ENCODE results near the gene ALPL. TPM values are rescaled to one million over a fixed set of nuclear protein-coding genes. Genes with fewer than 3 reads are reported as not detected.
"Not testable (repeated sequence)": the region's sequence is repeated elsewhere in the genome, so short reads cannot be mapped to it uniquely, and the experiment has no call there.

Gene ALPL
- polyA plus RNA-seq, 1 donor = 40.2 TPM

DNA sequence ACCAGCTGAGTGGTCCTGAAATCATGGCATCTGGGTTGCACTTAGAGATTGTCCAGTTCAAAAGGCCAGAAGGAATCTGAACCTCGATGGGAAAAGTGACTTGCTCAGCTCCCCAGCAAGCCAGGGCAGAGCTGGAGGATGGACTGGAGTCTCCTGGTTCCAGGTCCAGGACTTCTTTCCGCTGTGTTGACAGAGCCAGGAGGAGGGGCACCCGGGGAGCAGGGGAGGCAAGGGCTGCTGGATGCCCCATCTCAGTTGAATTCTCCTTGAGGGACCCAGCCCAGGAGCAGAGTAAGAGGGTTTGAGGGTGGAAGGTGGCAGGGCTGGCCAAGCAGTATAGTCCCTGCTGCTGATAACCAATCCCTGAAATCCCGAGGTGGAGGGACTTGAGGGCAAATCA, 2.4 kb upstream of the ALPL start:
- no peak for DNase-seq

DNA sequence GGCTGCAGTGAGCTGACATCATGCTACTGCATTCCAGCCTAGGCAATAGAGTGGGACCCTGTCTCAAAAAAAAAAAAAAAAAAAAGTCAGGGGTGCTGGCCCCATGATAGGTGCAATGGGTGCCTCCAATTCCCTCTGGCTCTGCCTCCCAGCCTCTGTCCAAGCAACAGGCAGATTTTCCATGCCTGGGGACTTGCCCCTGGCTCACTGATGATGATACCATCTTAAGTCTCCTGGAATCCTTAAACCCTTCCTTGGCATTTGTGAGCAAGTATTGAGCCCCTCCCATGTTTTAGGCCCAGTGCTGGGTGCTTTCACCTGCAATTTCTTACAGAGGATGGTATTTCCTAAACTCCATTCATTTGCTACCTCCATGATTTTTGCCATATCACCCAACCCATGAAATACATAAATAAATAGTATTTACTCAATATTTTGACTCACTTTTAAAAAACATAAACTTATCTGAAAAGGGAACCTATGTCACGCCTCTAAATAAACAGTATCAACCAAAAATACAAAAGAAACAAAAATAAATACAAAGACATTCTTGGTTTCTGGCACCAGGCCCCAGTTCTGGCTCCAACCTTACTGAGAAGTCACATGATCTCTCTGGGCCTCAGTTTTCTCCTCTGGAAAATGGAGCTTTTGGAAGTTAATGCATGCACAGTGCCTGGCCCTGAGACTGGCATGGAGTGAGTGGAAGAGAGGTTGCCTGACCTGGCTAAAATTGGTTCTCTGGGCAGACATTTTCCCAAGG, 1.5 kb upstream of the ALPL start:
- no peak for DNase-seq

DNA sequence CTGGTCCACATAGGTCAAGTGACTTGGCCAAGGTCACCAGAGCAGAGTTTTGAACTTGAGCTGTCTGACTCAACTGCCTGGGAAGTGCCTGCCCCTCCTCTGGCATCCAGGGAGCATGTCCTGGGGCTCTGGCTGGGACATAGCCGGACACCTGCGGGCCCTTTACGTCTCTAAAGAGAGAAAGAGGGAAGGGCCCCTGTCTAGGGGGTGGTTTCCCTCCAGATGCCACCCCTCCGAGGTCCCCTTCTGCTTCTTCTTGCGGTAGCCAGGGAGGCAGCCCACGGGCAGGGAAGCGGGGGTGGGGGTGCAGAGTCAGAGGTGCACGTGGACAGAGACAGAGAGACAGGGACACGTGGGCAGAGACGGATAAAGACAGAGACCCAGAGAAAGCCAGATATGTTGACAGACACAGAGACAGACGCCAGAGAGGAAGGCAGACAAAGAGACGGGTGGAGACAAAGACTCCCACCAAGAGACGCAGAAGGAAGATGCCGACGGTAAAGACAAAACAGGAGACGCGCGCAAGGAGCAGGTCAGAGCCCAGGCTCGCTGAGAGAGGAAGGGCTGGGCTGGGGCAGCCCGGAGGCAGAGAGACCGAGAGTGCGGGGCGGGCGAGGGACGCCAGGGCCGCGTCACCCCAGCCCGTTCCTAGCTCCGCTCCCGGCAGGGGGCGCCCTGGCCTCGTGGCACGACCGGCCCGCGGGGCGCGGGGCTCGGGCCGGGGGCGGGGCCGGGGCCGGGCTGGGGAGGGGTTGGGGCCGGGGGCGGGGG, 458 bp upstream of the ALPL start:
- DNase-seq = peak; percentile 71

DNA sequence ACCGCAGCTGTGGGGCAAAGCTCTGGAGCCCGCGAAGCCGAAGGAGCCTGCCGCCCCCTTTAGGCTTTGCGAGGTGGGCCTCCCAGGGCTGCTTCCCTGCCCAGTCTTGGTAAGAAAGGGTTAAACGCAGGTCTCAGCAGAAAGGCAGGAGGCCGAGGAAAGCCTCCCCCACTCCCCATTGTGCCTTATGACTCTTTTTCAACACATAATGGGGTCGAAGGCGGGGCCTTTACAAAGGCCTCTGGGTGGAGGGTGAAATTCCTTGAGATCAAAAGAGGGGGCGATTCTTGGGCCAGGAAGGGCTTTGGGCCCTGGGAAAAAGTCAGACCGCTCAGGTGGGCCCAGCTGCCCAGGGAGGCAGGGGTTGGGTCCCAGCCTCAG, 880 bp downstream of the ALPL start:
- no peak for DNase-seq

DNA sequence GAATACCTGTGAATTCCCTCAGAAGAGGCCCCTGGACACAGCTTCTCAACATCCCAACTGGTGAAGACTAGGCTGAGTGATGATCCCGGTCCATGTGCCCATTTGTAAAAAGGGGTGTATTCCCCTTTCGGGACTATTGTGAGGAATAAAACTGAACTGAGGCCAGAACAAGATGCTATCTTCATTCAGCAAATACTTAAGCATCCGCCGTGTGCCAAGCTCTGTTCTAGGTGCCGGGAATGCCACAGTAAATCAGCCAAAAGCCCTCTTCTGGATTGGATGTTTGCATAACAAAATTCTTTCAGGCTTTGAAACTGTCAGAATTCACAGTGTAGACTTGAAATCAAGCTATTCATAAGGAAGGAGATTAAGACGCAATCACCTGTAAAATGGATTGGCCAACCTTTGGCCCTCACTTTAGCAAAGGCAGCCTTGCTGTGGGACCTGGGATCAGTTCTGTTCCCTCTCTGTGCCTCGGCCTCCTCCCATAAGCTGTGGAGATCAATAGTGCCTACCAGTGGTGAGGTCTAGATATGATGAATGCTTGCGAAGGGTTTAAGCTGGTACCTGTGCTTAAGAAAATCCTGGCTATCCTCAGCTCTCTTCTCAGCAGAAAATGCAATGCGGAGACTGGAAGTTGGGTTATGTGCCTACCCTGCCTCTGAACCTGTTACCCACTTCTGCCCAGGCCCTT, 1.8 kb downstream of the ALPL start:
- DNase-seq = no peak

DNA sequence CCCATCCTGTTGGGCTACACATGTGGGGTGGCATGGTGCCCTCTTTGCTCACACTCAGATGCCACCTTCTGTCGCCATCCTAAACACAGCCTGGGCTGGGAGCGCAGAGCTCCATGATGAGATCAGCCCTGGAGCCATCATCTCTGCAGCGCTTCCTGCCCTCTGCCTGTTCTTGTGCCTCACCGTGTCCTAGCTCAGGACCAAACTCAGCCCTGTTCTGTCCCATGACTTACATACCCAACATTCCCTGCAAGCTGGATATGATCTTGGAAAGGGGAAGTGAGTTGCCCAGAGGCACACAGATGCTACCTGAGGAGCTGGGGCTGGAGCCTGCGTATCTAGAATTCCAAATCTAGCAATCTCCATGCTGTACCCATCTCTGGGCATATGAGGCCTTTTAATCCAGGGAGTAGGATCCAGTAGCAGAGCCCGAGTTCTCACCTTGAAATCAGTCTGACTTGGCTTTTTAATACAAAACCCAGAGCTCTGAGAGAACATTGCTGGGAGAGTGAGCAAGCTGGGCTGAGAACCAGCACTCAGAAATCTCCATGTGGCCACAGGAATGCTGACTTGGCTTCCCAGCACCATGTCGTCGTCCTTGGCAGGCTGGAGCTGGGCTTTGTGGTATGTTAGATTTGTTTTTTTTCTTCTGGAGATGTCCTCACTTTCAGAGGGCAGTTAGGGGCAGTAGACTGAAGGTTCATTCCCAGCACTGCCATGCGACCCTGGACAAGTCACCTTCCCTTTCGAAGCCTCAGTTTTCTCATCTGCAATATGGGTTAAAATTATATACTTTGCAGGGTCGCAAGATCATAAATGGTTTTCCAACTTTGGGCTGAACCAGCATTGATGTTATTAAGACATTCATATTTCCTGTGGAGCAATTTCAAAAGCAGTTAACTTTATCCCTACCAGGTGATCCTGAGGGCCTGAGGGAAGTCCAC, 2.6 kb downstream of the ALPL start:
- DNase-seq = no peak

DNA sequence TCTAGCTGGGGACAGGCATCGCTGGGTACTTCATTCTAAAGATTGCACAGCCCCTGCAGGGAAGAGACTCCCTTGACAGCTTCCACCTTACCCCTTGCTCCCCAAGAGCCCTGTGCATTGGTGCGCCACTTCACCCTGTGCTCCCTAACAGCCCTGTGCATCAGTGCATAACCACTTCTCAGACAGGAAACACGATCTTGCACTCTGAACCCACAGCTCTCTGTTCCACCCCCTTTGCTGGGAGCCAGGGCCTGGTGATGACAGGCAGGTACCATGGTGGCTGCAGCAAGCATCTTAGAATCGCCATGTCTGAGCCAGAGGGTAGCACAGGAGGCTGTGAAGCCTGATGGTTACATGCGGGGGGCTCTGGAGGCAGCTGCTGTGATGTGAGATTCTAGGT, 5.0 kb downstream of the ALPL start:
- no peak for DNase-seq

DNA sequence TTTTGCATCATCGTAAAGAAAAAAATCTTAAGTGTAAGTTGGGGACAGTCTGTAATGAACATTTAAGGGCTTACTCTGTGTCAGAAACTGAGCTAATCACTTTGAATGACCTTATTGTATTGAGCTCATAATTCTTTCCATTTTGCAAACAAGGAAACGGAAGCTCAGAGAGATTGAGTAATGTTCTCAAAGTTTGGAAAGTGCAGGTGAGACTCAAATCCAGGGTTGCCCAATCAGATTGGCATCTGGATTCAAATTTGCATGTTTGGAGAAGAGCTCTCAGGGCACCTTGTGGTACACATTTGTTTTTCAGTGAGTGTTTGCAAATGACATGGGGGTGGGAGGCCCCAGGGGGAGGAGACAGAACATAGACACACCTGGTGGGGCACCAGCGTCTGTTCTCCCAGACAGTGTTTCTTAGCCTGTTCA, 8.0 kb downstream of the ALPL start:
- DNase-seq = no peak

DNA sequence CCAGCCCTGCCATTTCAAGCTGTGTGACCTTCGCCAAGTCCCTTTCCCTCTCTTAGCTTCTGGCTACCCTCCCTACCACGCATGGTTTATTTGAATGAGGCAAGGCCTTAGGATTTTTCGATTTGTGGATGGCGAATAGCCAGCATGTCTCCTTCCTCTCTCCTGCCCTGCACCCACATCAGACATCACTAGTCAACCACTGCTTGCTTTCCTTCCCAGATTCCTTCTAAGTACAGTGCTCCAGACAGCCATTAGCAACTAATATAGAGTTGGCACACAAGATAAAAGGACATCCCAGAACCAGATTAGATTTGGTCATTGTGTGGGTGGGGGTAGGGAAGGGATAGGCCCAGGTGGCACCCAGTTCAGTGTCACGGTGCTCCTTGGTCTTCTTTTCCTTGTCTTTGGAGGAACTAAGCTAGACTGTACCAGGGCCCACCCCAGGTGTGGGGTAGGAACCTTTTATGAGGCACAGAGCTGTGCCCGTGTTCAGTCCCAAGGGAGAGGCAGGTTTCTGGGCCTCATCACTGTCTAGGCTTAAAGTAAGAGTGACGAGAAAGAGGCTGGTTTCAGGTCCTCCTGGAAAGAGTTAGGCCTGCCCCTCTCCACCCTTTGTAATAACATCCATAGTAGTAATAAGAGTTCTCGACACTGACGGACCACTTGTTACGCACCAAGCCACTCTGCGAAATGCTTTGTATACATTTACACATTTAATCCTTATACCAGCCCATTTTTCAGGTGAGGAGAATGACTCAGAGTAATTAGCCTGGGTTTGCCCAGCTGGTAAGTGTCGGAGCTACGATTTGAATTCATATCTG, 8.6 kb downstream of the ALPL start:
- DNase-seq = no peak

DNA sequence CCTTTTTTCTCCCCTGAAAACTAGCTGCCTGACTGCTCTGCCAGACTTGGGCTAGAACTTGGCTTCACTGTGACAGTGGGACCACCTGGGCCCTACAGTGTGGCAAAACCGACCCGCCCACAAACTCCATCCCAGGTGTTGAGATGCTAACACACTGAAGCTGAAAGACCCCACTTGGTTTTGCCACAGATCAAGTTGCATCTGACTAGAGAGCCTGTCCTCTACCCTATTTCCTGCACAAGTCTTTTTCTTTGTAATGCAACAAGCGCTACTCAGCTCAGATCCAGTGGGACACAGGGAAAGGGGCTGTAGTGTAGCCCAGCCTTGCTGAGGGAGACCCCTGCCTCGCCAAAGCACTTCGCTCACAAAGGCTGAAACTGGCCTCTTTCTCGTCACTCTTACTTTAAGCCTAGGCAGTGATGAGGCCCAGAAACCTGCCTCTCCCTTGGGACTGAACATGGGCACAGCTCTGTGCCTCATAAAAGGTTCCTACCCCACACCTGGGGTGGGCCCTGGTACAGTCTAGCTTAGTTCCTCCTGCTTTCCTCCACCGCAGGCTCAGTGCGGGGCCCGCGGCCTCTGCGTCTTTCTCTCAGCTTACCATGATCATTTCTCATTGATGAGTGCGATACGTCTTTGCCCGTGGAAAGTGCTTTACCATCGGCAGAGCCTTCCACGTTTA, 9.7 kb downstream of the ALPL start:
- DNase-seq = no peak

DNA sequence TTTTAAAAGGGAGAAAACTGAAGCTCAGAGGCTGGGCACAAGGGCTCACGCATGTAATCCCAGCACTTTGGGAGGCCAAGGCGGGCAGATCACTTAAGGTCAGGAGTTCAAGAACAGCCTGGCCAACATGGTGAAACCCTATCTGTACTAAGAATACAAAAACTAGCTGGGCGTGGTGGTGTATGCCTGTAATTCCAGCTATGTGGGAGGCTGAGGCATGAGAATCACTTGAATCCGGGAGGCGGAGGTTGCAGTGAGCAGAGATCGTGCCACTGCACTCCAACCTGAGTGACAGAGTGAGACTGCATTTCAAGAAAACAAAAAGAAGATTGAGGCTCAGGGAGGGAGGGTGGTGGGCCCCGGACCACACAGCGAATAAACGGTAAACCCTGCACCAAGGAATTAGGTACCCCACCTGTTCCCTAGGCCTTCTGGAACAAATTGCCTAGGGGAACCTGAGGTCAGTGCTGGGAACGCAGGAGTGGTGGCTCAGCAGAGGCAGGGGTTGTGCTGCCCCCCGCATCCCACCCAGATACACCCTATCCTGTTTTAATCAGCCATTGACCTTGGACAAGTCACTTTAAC, 10.4 kb downstream of the ALPL start:
- not testable (repeated sequence) for DNase-seq

DNA sequence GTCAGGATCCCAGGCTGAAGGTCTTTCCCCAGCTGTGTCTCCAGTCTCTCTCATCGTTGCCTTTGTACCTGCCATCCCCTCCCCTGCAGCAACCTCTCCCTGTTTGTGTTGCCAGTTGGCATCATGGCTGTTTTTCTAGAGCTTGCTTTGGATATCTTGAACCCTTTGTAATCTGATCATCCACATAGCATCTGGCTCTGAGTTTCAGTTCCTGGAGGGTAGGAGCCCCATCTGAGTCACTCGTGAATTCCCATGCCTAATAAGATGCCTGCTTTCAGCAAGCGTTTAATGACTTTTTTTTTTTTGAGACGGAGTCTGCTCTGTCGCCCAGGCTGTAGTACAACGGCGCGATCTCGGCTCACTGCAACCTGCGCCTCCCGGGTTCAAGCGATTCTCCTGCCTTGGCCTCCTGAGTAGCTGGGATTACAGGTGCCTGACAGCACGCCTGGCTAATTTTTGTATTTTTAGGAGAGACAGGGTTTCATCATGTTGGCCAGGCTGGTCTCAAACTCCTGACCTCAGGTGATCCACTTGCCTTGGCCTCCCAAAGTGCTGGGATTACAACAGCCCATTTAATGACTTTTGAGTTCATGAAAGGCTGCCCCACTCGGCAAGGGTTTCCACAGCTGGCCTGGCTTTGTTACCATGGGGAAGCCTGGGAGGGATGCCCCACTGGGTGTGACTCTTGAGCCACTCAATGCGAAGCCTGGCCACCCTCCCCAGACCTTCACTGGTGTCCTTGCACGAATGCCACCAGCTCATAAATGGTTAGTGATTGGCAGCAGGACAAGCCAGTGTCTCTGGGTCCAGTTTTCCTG, 11.9 kb downstream of the ALPL start:
- DNase-seq = no peak

DNA sequence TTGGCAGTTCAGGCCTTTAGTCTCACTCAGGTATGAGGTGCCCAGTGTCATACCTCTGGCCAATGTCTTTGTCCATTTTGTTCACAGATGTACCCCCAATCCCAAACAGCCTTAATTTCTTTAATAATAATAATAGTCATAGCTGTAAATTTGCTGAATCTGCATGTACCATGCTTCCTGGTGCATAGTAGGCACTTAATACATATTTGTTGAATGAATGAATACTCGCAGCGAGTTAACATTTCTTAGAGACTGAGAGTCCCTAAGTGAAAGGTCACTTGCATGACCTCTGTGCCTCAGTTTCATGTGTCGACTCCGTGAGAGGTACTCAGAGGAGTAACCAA, 12.5 kb downstream of the ALPL start:
- no peak for DNase-seq

DNA sequence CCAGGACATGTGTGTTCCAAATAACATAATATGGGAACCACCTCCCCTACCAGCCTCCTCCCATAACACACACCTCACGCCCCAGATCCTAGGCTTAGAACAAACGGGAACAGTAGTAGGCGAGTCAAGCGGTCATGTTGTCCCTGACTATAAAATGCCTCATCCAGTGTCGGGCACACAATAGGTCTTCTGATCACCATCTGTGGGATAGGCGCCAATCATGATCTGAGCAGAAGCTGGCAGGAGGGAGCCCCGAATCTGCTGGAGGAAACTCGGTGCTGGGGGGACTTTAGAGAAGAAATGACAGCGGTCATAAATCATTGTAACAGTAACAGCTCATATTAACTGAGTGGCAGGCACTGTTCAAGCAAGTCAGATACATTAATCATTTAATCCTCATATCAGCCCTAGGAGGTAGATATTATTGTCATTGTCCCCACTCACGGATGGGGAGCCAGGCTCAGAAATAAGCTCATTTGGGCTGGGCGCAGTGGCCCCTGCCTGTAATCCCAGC, 13.4 kb downstream of the ALPL start:
- DNase-seq = no peak

DNA sequence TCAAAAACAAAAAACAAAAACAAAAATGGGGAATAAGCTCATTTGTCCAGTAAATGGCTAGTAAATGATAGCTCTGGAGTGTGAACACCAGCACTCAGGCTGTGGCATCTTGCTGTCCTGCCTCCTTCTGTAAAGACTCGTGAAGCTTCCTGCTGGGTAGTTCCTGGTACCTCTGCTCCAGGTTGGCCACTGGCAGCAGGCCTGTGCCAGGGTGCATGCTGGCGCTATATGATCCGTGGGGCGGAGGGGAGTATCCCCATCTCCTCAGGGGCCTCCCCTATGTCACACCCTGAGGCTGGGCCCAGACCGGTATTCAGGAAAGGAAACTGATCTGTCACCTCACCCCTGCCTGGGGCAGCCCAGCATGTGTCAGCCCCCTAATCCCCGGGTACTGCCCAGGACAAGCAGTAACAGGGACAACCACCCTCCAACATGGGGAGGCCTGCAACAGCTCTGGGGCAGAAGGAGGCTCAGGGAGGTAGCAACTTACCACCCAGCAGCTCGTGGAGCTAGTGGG, 14.1 kb downstream of the ALPL start:
- no peak for DNase-seq

DNA sequence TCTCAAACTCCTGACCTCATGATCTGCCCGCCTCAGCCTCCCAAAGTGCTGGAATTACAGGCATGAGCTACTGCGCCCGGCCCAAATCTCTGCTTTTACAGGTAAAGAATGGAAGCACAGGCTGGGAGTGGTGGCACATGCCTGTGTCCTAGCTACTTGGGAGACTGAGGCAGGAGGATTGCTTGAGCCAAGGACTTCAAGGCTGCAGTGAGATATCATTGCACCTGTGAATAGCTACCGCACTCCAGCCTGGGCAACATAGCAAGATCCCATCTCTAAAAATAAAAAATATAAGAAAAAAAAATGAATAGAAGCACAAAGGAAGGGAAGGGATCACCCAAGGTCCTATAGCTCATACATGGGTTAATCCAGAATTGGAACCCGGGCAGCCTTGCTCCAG, 15.0 kb downstream of the ALPL start:
- no peak for DNase-seq

DNA sequence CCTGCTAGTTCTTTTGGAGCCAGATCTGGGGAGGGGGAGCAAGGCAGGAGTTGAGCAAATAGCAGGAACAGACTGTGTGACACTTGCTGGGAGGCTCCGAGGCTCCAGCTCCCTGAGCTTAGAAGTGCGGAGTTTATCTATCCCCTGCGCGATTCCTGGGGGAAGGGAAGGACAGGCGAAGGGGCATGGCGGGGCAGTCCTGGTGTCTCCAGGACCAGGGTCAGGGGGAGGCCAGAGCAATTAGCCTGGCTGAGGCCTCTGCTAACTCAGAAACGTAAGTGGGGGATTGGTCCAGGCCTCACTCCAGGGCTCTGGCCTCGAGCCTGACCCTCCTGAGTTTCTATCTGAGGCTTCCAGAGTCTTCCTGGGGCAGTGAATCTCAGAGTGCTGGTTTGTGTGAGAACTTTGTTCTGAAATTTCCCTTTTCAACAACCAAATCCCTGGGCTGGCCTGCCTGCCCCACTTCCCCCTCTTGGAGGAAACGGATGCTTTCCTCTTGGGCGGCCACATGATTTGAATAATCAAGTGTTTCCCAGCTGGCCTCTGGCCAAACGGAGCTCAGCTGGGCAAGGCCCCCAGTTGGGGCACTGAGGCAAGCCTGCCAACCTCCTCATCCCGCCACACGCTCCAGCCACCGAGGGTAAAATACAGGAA, 15.6 kb downstream of the ALPL start:
- no peak for DNase-seq

DNA sequence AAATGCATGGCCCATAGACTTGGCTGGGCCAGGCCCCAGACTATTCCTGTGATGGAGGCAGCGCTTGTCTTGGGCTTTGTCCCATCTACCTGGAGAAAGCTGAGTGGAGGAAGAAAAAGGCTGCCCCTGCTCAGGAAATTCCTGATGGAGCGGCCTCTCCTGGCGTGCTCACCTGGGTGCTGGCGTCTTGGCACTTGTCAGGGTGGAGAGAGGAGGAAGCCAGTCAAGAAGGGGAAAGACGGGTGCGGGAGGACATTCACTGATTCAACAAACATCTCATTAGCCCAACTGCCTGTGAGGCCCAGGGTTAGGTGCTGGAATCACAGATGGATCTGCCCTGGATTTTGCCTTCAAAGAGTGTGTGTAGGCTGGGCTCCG, 16.1 kb downstream of the ALPL start:
- no peak for DNase-seq

Measured in left kidney (tissue), 2 donors.